ENCODE data around the gene PAXX.

- TF ChIP-seq CTCF (IDR thresholded peaks at IDR 0.05; ENCODE audit: borderline replicate concordance, extremely low read depth, low read length, poor library complexity, severe bottlenecking) (no peak), EZH2 (IDR thresholded peaks at IDR 0.05; ENCODE audit: borderline replicate concordance, low read depth, low read length, severe bottlenecking) (no peak)
Observed at GRCh38 chr9:136994180-136994887, 2.1 kb downstream of the PAXX start.
